HG03469 (cell line): Measurements from ENCODE around the gene OR5K4.
"Not testable (repeated sequence)": the region's sequence is repeated elsewhere in the genome, so short reads cannot be mapped to it uniquely, and the experiment has no call there.

Experiments
- ATAC-seq: cut with Tn5 transposase; IDR thresholded peaks from one replicate; pipeline ENCODE4 v1.9.1; 2021; ENCODE audit warnings: mild to moderate bottlenecking, moderate library complexity, moderate number of reproducible peaks; ENCODE audit not compliant: unreplicated experiment

OR5K4 gene

DNA sequence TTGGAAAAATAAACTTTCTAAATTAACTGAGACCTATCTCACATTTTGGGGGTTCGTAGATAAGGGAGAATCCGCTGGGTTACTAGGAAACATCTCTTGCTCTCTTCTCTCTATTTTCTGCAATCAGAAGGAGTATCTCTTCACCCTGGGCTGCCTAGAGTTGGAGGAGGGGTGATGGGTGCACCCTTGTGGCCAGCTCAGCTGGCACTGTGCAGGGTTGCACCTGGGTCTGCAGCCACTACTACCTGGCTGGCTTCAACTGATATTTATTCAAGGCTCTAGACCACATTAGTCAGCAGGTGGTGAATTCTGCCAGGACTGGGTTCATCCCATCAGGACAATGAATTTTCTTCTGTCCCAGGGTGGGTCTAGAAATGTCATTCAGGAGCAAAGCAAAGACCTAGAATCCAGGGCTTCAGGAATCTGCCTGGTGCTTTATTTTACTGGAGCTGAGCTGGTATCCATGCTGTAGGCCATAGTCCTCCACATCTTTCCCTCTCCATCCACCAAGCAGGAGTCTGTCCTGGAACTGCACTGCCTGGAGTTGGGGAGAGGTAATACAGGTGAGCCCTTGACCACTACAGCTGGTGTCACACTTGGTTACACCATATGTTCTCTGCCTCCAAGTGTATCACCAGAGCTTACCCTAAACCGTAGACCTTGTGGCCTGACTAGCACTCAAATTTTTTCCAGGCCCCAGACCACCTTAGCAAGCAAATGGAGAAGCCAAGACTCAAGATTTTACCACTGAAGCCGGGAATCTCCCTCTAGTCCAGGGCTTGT lies 14.0 kb downstream of the OR5K4 start:
- ATAC-seq: no peak

DNA sequence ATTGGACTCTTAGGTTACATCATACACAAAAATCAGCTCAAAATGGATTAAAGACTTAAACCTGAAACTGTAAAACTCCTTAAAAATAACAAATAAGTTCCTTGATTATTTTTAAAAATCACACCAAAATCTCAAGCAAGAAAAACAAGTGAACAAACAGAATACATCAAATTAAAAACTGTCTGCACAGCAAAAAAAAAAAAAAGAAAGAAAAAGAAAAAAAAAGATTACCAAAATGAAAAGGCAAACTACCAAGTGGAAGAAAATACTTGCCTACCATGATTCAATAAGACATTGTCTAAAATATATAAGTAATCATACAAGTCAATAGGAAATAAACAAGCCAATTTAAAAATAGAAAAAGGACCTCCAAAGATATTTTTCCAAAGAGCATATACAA lies 17.5 kb downstream of the OR5K4 start:
- ATAC-seq: no peak

DNA sequence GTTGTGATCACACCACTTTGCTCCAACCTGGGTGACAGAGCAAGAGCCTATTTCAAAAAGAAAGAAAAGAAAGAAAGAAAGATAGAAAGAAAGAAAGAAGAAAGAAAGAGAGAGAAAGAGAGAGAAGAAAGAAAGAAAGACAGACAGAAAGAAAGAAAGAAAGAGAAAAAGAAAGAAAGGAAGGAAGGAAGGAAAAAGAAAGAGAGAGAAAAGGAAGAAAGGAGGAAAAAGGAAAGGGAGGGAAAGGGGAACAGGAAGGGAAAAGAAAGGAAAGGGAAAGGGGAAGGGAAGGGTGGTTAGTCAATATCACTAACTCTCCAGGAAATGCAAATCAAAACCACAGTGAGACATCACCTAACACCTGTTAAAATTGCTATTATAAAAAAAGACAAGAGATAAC lies 18.2 kb downstream of the OR5K4 start:
- ATAC-seq: no peak

DNA sequence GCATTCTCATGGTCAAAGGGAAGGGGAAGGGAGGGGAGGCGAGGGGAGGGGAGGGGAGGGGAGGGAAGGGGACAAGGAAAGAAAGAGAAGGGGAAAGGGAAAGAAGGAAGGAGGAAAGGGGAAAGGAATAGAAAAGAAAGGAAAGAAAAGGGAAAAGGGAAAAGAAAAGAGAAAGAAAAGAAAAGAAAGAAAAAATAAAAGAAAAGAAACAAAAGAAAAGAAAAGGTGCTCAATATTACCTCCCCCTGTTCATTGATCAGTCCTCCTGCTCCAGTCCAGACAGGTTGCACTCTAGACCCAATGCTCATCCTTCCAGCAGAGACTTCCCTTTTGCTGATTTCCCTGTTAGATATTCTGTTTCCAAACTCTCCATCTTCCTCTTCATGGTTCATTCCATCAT lies 18.8 kb downstream of the OR5K4 start:
- no peak for ATAC-seq

DNA sequence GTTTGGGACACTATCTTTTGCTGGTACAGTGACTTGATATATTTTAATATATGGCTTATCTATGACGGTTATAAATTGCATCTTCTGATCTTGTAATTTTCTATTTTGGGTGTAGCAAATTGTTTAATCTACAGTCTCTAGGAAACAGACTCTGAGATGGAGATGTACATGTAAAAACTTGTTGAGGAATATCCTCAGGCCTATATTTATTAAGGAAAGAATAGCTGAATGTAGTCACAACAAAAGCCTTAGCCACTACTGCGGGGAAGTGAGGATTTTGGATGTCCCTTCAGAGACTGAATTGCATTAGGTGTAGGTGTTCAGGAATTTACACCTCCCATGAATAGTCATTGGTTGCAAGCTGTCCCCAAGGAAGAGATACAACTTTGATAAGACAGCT lies 23.0 kb downstream of the OR5K4 start:
- ATAC-seq: no peak

DNA sequence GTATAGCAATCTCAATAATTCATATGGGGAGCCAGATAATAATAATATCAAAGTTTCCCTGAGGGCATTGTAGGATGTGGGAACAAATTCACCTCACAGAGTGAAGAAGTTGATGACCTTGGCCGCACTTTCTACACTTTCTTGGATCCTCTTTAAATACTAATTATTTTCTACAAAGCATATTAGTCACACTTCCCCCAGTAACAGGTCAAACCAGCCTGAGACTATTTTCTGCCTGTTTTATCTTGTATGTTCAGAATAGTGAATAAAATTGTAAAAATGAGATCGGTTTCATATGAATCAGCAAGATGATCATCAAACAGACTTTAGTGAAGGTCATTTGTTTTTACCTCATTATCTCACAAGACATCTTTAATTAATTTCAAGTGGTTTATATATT lies 34.5 kb downstream of the OR5K4 start:
- no peak for ATAC-seq

DNA sequence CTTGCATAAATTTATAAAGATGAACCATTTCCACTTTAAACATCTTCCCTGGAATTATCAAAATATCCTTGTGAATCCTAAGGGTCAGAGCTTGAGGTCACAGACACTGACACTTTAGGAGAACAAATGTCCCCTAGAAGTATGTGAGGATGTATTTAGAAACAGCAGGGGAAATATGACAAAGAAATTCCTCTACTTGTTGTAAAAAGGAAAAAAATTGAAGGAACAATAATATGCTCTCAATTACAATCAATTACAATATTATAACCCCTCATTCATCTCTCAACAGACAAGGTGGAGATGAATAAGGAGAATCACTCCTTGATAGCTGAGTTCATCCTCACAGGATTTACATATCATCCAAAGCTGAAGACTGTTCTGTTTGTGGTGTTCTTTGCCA lies 36.7 kb downstream of the OR5K4 start, which contains the start of gene OR5K3:
Gene OR5K3, plus strand, starts transcription at position 301 of the 400 bp plus-strand sequence. Its CDS starts 0 bp downstream, at position 301.
- ATAC-seq: no peak

DNA sequence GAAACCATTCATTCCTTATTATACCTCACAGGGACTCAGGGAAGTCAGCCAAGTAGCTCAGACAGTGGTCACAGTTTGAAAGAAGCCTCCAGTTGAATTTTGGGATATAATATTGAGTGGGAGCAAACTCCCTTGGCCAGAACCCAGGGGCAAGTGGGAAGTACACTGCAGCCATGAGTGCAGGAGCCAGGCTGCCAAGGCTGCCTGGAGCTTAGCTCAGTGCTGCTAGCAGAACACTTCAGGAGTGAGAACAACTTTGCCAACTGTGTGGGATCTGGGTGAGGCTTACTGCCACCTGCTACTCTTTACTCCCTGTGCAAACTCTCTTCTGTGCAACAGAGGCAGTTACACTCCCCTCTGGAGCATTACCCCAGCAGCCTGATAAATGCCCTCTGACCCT lies 41.4 kb downstream of the OR5K4 start:
- ATAC-seq: no peak

DNA sequence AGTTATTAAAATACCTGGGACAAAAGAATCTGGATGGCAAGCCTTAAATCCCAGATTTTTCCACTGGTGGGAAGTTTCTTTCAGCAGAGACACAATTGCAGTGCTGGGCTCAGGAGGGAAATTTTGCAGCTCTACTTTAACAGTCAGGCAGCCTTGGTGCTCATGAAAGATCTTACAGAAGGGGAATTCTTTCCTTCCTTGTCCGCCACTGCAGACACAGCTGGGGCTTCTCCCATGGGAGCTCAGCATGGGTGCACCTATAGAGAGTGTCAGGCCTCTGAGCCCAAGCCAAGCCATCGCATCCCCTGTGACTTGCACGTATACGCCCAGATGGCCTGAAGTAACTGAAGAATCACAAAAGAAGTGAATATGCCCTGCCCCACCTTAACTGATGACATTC lies 42.8 kb downstream of the OR5K4 start:
- not testable (repeated sequence) for ATAC-seq

DNA sequence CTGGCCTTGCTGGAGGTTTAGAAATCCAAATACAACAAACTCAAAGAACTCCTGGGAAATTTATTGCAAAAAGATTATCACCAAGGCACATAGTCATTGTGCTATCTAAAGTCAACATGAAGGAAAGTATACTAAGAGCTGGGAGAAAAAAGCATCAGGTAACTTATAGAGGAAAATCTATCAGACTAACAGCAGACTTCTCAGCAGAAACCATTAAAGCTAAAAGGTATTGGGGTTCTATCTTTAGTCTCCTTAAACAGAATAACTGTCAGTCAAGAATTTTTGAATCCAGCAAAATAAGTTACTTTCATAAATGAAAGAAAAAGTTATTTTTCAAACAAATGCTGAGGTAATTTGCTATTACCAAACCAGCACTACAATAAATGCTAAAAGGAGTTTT lies 44.9 kb downstream of the OR5K4 start:
- ATAC-seq: no peak

DNA sequence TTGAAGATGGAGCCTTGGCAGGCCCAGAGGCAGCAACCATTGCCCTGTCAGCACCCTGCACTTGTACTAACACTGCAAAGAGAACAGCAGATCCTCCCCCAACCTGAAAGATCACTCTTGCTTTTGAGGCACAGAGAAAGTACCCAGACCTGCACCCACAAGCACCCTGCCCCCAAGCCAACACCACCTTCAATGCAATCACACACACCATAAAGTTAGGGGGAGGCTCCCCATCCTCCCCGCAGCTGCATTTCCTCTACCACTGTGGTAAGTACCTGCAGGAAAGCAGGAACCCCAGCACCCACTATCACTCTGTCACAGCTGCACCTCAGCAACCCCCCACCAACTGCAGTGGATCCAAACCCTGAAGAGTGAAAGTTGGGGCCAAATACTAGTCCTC lies 48.9 kb downstream of the OR5K4 start:
- no peak for ATAC-seq

DNA sequence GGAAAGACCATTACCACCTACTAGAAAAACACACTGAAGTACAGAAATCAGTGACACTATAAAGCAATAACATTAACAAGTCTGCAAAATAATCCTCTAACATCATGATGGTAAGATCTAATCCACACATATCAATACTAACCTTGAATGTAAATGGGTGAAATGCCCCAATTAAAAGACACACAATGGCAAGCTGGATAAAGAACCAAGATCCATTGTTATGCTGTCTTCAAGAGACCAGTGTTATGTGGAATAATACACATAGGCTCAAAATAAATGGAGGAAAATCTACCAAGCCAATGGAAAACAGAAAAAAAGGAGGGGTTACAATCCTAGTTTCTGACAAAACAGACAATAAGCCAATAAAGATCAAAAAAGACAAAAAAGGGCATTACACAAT lies 50.4 kb downstream of the OR5K4 start:
- ATAC-seq: no peak
